HepG2 (cell line): ENCODE measurements around the gene TBC1D1. TPM values are rescaled to one million over a fixed set of nuclear protein-coding genes. Genes with fewer than 3 reads are reported as not detected.

Experiments used
- ARID3A ChIP-seq: IDR thresholded peaks from 2 replicates; pipeline ENCODE4 v1.6.1; 2012; ENCODE audit warnings: low read depth, low read length, improper control_type of control experiment
- ASH2L ChIP-seq: fragments of 300-600, 200-600 bp; sonication (generic); IDR thresholded peaks from 2 replicates; pipeline ENCODE4 v1.7.0; 2017; ENCODE audit warnings: low read depth, mild to moderate bottlenecking, moderate library complexity, mixed read lengths, low read length; ENCODE audit not compliant: insufficient read length
- FLYWCH1 ChIP-seq: sonication (generic); formaldehyde crosslinking; IDR thresholded peaks from 2 replicates; pipeline ENCODE4 v1.8.1; 2023; ENCODE audit warnings: mild to moderate bottlenecking, missing genetic modification reagents
- HMGXB3 ChIP-seq: sonication (generic); formaldehyde crosslinking; IDR thresholded peaks from 2 replicates; pipeline ENCODE4 v1.4.0; 2020; ENCODE audit warnings: missing genetic modification reagents, borderline replicate concordance
- HNF1B ChIP-seq: sonication (generic); formaldehyde crosslinking; IDR thresholded peaks from 2 replicates; pipeline ENCODE4 v1.5.1; 2020; ENCODE audit warnings: mild to moderate bottlenecking, moderate library complexity, missing genetic modification reagents
- IKZF5 ChIP-seq: IDR thresholded peaks from 2 replicates; pipeline ENCODE4 v1.6.1; 2018; ENCODE audit warnings: missing genetic modification reagents, mild to moderate bottlenecking, missing compliant biosample characterization
- KMT2A ChIP-seq: sonication (generic); formaldehyde crosslinking; IDR thresholded peaks from 2 replicates; pipeline ENCODE4 v1.4.0; 2020; ENCODE audit warnings: missing genetic modification reagents
- SIN3A ChIP-seq: IDR thresholded peaks from 2 replicates; pipeline ENCODE4 v1.6.1; 2011; ENCODE audit warnings: low read depth, mild to moderate bottlenecking, control low read depth, low read length, borderline replicate concordance
- SOX6 ChIP-seq, 2 experiments: fragments of 450-650 bp in 1 of 2; sonication (generic) in 1 of 2; formaldehyde crosslinking in 1 of 2; IDR thresholded peaks; 2 replicates each; pipeline versions ENCODE4 v1.4.0 to v1.6.1; 2017 to 2020; ENCODE audit warnings: antibody characterized with exemption in 1 of 2, mild to moderate bottlenecking in 1 of 2, missing genetic modification reagents in 1 of 2
- ZBTB46 ChIP-seq: sonication (generic); formaldehyde crosslinking; IDR thresholded peaks from 2 replicates; pipeline ENCODE4 v1.4.0; 2020; ENCODE audit warnings: mild to moderate bottlenecking, missing genetic modification reagents, borderline replicate concordance
- ZNF3 ChIP-seq: IDR thresholded peaks from 2 replicates; pipeline ENCODE4 v1.7.0; 2017; ENCODE audit warnings: inconsistent platforms
- ZNF550 ChIP-seq: sonication (generic); formaldehyde crosslinking; IDR thresholded peaks from 2 replicates; pipeline ENCODE4 v1.4.0; 2020; ENCODE audit warnings: mild to moderate bottlenecking, missing genetic modification reagents, borderline replicate concordance
- ZNF574 ChIP-seq: sonication (generic); formaldehyde crosslinking; IDR thresholded peaks from 2 replicates; pipeline ENCODE4 v1.4.0; 2020; ENCODE audit warnings: missing genetic modification reagents
- ZNF616 ChIP-seq: sonication (generic); formaldehyde crosslinking; IDR thresholded peaks from 2 replicates; pipeline ENCODE4 v1.5.0; 2020; ENCODE audit warnings: low read depth, mild to moderate bottlenecking, missing genetic modification reagents
- ZNF709 ChIP-seq: sonication (generic); formaldehyde crosslinking; IDR thresholded peaks from 2 replicates; pipeline ENCODE4 v1.5.0; 2020; ENCODE audit warnings: mild to moderate bottlenecking, missing genetic modification reagents
- polyA plus RNA-seq, 8 experiments: library from polyadenylated mRNA; depleted of rRNA in 3 of 8; stranded (reverse) in 7 of 8; unstranded in 1 of 8; fragments of >200 nt; fragmentation: Illumina TruSeq in 4 of 8; extraction: Trizol in 4 of 8; gene quantifications; 2 replicates each; pipeline versions ENCODE4 v1.2.1 to v1.2.3, GENCODE V29; 2011 to 2016; ENCODE audit warnings: low read depth in 4 of 8, missing spikeins in 1 of 8, mixed read lengths in 1 of 8; ENCODE audit not compliant: insufficient read depth in 1 of 8
- total RNA-seq, 5 experiments: library from RNA; depleted of rRNA; stranded (reverse); fragments of >200 nt; fragmentation: Illumina TruSeq; extraction: Trizol; gene quantifications; 2 replicates each; pipeline ENCODE4 v1.2.3, GENCODE V29; 2016; ENCODE audit warnings: low read depth in 1 of 5

Gene TBC1D1
- total and polyA plus RNA-seq, 2 of the 13 experiments (the other 11 are each of a cell fraction or from before 2014, with no cell fraction given) = 37.3 to 62.8 TPM

- no peak for TF ChIP-seq ARID3A
- no peak for TF ChIP-seq ZNF550 (CRISPR knock-in tag)
- TF ChIP-seq SOX6 (IDR thresholded peaks at IDR 0.05) = no peak
- peak; percentile 21; the same call in 1 of the 2 replicates for TF ChIP-seq SOX6 (CRISPR knock-in tag; IDR thresholded peaks at IDR 0.05)
- 0 out of 2 replicates have a peak, but pooled peaks have one; percentile 5 for TF ChIP-seq ZNF574 (CRISPR knock-in tag)
- no peak for TF ChIP-seq IKZF5
- TF ChIP-seq HMGXB3 (CRISPR knock-in tag) = no peak
- no peak for TF ChIP-seq KMT2A (CRISPR knock-in tag)
- TF ChIP-seq HNF1B (CRISPR knock-in tag) = 0 out of 2 replicates have a peak, but pooled peaks have one; percentile 42
- no peak for TF ChIP-seq ZBTB46
- no peak for TF ChIP-seq FLYWCH1 (CRISPR knock-in tag)
- no peak for TF ChIP-seq ZNF616
- no peak for TF ChIP-seq ZNF709 (CRISPR knock-in tag)
- no peak for TF ChIP-seq ZNF3
- peak; percentile 39; the same call in 1 of the 2 replicates for TF ChIP-seq SIN3A
- TF ChIP-seq ASH2L = peak; percentile 43
These were observed 86.1 kb downstream of the TBC1D1 start (continued) for GRCh38 chr4:37976991-37977470.
